Activated CD4-positive, alpha-beta memory T cell treated with anti-CD3 and anti-CD28 coated beads, Interleukin-2, amount 10 ng/mL, durations not matched to agents 7 days and 5 days (primary cell): ENCODE measurements around the gene PID1. TPM values are rescaled to one million over a fixed set of nuclear protein-coding genes. Genes with fewer than 3 reads are reported as not detected.

Experiments used
- CTCF ChIA-PET: fragments of 350-600 bp; sonication (Branson Sonifier 250); formaldehyde crosslinking; loops from one replicate; lab custom pipeline; 2021; ENCODE audit warnings: antibody characterized with exemption, inconsistent platforms; lab: Charles Lee
- POLR2A ChIA-PET: fragments of 350-600 bp; sonication (Branson Sonifier 250); formaldehyde crosslinking; loops from one replicate; lab custom pipeline; 2021; ENCODE audit warnings: antibody characterized with exemption; lab: Charles Lee
- DNase-seq: peaks from one replicate; pipeline ENCODE4 v3.0.0-alpha.2; 2020
- H3K27ac Mint-ChIP-seq: one replicate; pipeline ENCODE4 v1.8.0; 2021; ENCODE audit warnings: mild to moderate bottlenecking, mixed read lengths
- H3K27me3 Mint-ChIP-seq: one replicate; pipeline ENCODE4 v1.8.0; 2021; ENCODE audit warnings: mixed read lengths
- H3K36me3 Mint-ChIP-seq: one replicate; pipeline ENCODE4 v1.8.0; 2021; ENCODE audit warnings: low read depth, mixed read lengths
- H3K4me1 Mint-ChIP-seq: one replicate; pipeline ENCODE4 v1.8.0; 2021; ENCODE audit warnings: mixed read lengths
- H3K4me3 Mint-ChIP-seq: one replicate; pipeline ENCODE4 v1.8.0; 2021; ENCODE audit warnings: mild to moderate bottlenecking, mixed read lengths
- H3K9me3 Mint-ChIP-seq: one replicate; pipeline ENCODE4 v1.8.0; 2021; ENCODE audit warnings: mixed read lengths
- total RNA-seq, 2 experiments: library from RNA; stranded (reverse); gene quantifications; one replicate each; pipeline ENCODE4 v1.2.3, GENCODE V29; 2021

Gene PID1
- total RNA-seq, 2 experiments from 2014 or later: not detected

DNA sequence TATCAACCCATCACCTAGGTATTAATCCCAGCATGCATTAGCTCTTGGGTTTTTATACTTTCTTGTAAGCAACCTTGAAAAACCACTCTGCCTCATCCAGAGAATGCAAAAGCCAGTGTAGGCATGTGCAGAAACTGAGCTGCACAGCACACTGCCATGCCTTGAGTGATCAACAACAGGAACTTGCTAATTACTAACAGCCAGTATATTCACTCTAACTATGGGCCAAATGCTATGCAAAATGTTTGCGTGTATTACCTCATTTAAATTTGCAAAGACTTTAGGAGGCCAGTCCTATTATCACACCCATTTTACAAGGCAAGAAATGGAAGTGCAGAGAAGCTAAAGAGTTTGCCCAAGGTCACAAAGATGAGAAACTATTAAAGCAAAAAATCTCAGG lies 169.8 kb downstream of the PID1 start:
- ChIA-PET CTCF (no interaction called here), POLR2A (no interaction called here)
- DNase-seq: no peak
- Mint-ChIP-seq H3K4me1 (no peaks in the 10 kb centered on the region), H3K27me3 (no peaks in the 10 kb centered on the region), H3K36me3 (no peaks in the 10 kb centered on the region), H3K27ac (no peak overlapping the region), H3K9me3 (no peaks in the 10 kb centered on the region), H3K4me3 (no peak overlapping the region)

DNA sequence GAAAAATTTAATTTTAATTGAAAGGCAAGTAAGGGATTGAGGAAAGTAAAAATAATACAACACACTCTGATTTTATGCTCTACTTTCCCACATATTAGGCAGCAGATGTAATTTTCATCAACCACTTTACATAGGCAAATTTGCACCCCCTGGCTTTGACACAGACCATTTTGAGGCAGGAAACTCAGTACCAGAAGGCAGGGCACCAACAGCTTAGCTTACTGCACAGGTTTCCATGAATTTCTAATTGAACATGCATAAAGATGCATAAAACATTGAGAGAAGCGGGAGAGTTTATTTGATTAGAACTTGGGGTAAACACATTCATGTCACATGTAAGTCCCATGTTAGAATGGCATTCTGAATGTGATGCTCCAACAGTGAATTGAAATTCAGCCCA lies 171.9 kb downstream of the PID1 start:
- Mint-ChIP-seq H3K9me3 (no peaks in the 10 kb centered on the region), H3K27me3 (no peaks in the 10 kb centered on the region), H3K4me3 (no peak overlapping the region), H3K36me3 (no peaks in the 10 kb centered on the region), H3K4me1 (no peaks in the 10 kb centered on the region), H3K27ac (no peak overlapping the region)
- ChIA-PET POLR2A (no interaction called here), CTCF (no interaction called here)
- DNase-seq: no peak

- Mint-ChIP-seq H3K36me3 (no peaks in the 10 kb centered on the region), H3K4me1 (no peaks in the 10 kb centered on the region), H3K9me3 (no peaks in the 10 kb centered on the region), H3K27ac (no peak overlapping the region), H3K4me3 (no peak overlapping the region), H3K27me3 (no peaks in the 10 kb centered on the region)
- CTCF ChIA-PET: no interaction called here
- DNase-seq: no peak
- POLR2A ChIA-PET: no interaction called here
Measured at GRCh38 chr2:229098801-229099200, 172.3 kb downstream of the PID1 start.

DNA sequence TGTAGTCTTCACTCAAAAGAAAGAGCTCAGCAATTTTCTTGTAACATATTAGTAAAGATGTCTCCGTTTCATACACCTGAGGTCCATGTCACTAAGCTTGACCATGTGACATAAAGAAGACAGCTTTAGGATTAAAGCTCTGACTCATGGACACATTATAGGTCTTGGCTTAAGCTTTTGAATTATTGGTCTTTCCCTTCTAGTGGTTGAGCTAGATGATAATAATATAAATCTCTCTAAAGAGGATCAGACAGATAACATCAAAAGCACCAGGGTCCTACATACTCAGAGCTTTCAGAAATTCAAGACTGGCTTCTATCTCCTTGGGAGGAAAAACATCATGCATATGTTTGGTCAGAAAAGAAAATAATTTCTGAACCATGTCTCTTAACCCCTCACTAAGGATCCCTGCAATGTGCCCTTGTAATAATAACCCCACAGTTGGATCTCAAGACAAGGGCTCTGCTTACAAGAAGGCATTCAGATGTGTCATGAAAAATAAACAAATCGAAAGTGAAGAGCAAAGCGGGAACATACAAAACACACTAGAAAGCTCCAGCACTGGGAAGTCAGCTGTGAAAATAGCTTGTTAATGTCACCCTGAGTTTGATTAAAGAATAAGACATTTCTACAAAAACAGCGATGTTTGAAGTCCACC lies 174.5 kb downstream of the PID1 start:
- Mint-ChIP-seq H3K4me1 (no peaks in the 10 kb centered on the region), H3K4me3 (no peak overlapping the region), H3K27me3 (no peaks in the 10 kb centered on the region), H3K9me3 (peaks cover 4% of the 10 kb centered on the region), H3K27ac (no peak overlapping the region), H3K36me3 (no peaks in the 10 kb centered on the region)
- ChIA-PET CTCF (no interaction called here), POLR2A (no interaction called here)
- DNase-seq: no peak

- Mint-ChIP-seq H3K27ac (no peak overlapping the region), H3K4me3 (no peak overlapping the region), H3K27me3 (no peaks in the 10 kb centered on the region)
Measured at GRCh38 chr2:229095472-229095871, 175.6 kb downstream of the PID1 start.

GRCh38 chr2:229090225-229090624 lies 180.9 kb downstream of the PID1 start:
- CTCF ChIA-PET: no interaction called here

More at GRCh38 chr2:229095472-229095871, 175.6 kb downstream of the PID1 start:
- no peaks in the 10 kb centered on the region for H3K4me1 Mint-ChIP-seq
- peaks cover 4% of the 10 kb centered on the region for H3K9me3 Mint-ChIP-seq
- H3K36me3 Mint-ChIP-seq: no peaks in the 10 kb centered on the region
- POLR2A ChIA-PET: no interaction called here
- no peak for DNase-seq
- CTCF ChIA-PET: no interaction called here

GRCh38 chr2:229089776-229090175 lies 181.3 kb downstream of the PID1 start:
- CTCF ChIA-PET: no interaction called here
- no peak overlapping the region for H3K4me3 Mint-ChIP-seq
- no peaks in the 10 kb centered on the region for H3K27me3 Mint-ChIP-seq
- POLR2A ChIA-PET: no interaction called here
- H3K36me3 Mint-ChIP-seq: no peaks in the 10 kb centered on the region
- DNase-seq: no peak
- H3K27ac Mint-ChIP-seq: no peak overlapping the region
- H3K9me3 Mint-ChIP-seq: peaks cover 4% of the 10 kb centered on the region
- no peaks in the 10 kb centered on the region for H3K4me1 Mint-ChIP-seq

More at GRCh38 chr2:229090225-229090624, 180.9 kb downstream of the PID1 start:
- Mint-ChIP-seq H3K36me3 (no peaks in the 10 kb centered on the region), H3K4me1 (no peaks in the 10 kb centered on the region), H3K9me3 (peaks cover 4% of the 10 kb centered on the region), H3K4me3 (no peak overlapping the region), H3K27me3 (no peaks in the 10 kb centered on the region), H3K27ac (no peak overlapping the region)
- no peak for DNase-seq
- POLR2A ChIA-PET: no interaction called here

- peaks cover 4% of the 10 kb centered on the region for H3K9me3 Mint-ChIP-seq
- ChIA-PET POLR2A (no interaction called here), CTCF (no interaction called here)
- no peaks in the 10 kb centered on the region for H3K36me3 Mint-ChIP-seq
- H3K27me3 Mint-ChIP-seq: no peaks in the 10 kb centered on the region
- H3K4me1 Mint-ChIP-seq: no peaks in the 10 kb centered on the region
- H3K27ac Mint-ChIP-seq: no peak overlapping the region
- no peak overlapping the region for H3K4me3 Mint-ChIP-seq
- DNase-seq: no peak
Measured at GRCh38 chr2:229088966-229089700, 182.0 kb downstream of the PID1 start.

DNA sequence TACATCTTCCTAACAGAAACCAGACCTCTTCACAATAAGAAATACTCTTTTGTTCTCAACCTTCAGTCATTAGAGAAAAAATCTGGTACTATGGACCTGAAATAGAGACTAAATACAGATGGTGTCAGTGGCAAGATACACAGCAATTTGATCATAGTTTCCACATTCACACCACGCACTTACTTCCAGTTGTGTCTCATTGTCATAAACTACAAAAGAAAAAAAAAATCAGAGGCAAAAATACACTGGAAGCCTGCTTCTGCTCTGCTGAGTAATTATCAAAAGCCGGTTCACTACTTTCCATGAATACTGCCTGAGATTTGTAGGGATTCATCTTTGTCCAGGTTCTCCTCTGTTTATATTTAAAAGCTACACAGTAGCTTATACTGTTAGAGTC lies 182.6 kb downstream of the PID1 start:
- no peak for DNase-seq
- Mint-ChIP-seq H3K4me3 (no peak overlapping the region), H3K27ac (no peak overlapping the region), H3K36me3 (no peaks in the 10 kb centered on the region), H3K4me1 (no peaks in the 10 kb centered on the region), H3K27me3 (no peaks in the 10 kb centered on the region), H3K9me3 (peaks cover 3% of the 10 kb centered on the region)
- ChIA-PET POLR2A (no interaction called here), CTCF (no interaction called here)

- Mint-ChIP-seq H3K4me3 (no peak overlapping the region), H3K27ac (no peak overlapping the region), H3K27me3 (no peaks in the 10 kb centered on the region), H3K36me3 (no peaks in the 10 kb centered on the region), H3K4me1 (no peaks in the 10 kb centered on the region), H3K9me3 (no peaks in the 10 kb centered on the region)
- CTCF ChIA-PET: no interaction called here
- no peak for DNase-seq
- POLR2A ChIA-PET: no interaction called here
Measured at GRCh38 chr2:229087843-229088516, 183.1 kb downstream of the PID1 start.

- CTCF ChIA-PET: no interaction called here
- Mint-ChIP-seq H3K4me3 (no peak overlapping the region), H3K27me3 (no peaks in the 10 kb centered on the region), H3K27ac (no peak overlapping the region), H3K4me1 (no peaks in the 10 kb centered on the region), H3K9me3 (no peaks in the 10 kb centered on the region), H3K36me3 (no peaks in the 10 kb centered on the region)
- POLR2A ChIA-PET: no interaction called here
- no peak for DNase-seq
Measured at GRCh38 chr2:229087267-229087666, 183.8 kb downstream of the PID1 start.

GRCh38 chr2:229085439-229085838 lies 185.6 kb downstream of the PID1 start:
- no peak for DNase-seq
- H3K4me1 Mint-ChIP-seq: no peaks in the 10 kb centered on the region
- POLR2A ChIA-PET: no interaction called here
- H3K36me3 Mint-ChIP-seq: no peaks in the 10 kb centered on the region
- H3K9me3 Mint-ChIP-seq: no peaks in the 10 kb centered on the region
- H3K27ac Mint-ChIP-seq: no peak overlapping the region
- CTCF ChIA-PET: no interaction called here
- no peaks in the 10 kb centered on the region for H3K27me3 Mint-ChIP-seq
- H3K4me3 Mint-ChIP-seq: no peak overlapping the region

DNA sequence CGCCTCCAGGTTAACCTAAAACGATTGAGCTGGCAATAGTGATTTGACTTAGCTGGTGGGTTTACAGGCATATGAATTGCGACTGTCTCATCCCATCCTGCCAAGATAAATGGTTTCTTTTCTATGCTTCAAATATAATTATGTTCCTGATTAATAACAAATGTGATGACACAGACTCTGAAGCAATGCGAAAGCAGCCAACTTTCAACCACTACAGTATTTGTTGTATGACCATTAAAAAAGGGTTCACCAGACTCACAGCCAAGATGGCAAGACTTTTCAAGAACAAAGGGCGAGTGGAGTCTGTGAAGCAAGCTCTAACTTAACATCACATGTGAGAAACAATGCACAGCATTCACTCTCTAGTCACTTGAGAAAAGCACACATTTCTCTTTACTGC lies 186.6 kb downstream of the PID1 start:
- no peaks in the 10 kb centered on the region for H3K36me3 Mint-ChIP-seq
- ChIA-PET POLR2A (no interaction called here), CTCF (no interaction called here)
- no peaks in the 10 kb centered on the region for H3K27me3 Mint-ChIP-seq
- no peak overlapping the region for H3K4me3 Mint-ChIP-seq
- peaks cover 3% of the 10 kb centered on the region for H3K9me3 Mint-ChIP-seq
- no peak for DNase-seq
- no peak overlapping the region for H3K27ac Mint-ChIP-seq
- H3K4me1 Mint-ChIP-seq: no peaks in the 10 kb centered on the region
